Lower leg skin (tissue), 3 donors: Measurements from ENCODE around the gene SLC26A11.

Source experiments
- POLR2A ChIP-seq, 2 donors: fragments of 450-650 bp; IDR thresholded peaks; one replicate each; pipeline ENCODE4 v1.6.1; 2016 to 2017; ENCODE audit warnings: antibody characterized with exemption in 2 of 2, mild to moderate bottlenecking in 1 of 2, moderate library complexity in 1 of 2
- TF ChIP-seq, protein P1 (sequence below), 3 donors: fragments of 450-650 bp; IDR thresholded peaks; one replicate each; pipeline ENCODE4 v1.5.1; 2016; ENCODE audit warnings: antibody characterized with exemption in 3 of 3, mild to moderate bottlenecking in 3 of 3, moderate library complexity in 2 of 3

GRCh38 chr17:80223142-80223815 lies 3.1 kb downstream of the SLC26A11 start:
- TF ChIP-seq, protein P1, sequence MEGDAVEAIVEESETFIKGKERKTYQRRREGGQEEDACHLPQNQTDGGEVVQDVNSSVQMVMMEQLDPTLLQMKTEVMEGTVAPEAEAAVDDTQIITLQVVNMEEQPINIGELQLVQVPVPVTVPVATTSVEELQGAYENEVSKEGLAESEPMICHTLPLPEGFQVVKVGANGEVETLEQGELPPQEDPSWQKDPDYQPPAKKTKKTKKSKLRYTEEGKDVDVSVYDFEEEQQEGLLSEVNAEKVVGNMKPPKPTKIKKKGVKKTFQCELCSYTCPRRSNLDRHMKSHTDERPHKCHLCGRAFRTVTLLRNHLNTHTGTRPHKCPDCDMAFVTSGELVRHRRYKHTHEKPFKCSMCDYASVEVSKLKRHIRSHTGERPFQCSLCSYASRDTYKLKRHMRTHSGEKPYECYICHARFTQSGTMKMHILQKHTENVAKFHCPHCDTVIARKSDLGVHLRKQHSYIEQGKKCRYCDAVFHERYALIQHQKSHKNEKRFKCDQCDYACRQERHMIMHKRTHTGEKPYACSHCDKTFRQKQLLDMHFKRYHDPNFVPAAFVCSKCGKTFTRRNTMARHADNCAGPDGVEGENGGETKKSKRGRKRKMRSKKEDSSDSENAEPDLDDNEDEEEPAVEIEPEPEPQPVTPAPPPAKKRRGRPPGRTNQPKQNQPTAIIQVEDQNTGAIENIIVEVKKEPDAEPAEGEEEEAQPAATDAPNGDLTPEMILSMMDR (IDR thresholded peaks at IDR 0.05), result no peak
- TF ChIP-seq POLR2A (IDR thresholded peaks at IDR 0.05), result no peak
